Caco-2 (cell line): Measurements from ENCODE around the gene CARM1. TPM values are rescaled to one million over a fixed set of nuclear protein-coding genes. Genes with fewer than 3 reads are reported as not detected.

Experiments used
- BruUV-seq: library from RNA; stranded (reverse); fragments of 400-500 nt; replicated peaks from 2 replicates; lab custom pipeline; 2021; lab: Mats Ljungman, UMichigan
- CTCF ChIA-PET: fragments of 300-600 bp; sonication (Branson Sonifier 250); formaldehyde crosslinking; loops from one replicate; lab custom pipeline; 2022; ENCODE audit warnings: antibody characterized with exemption; lab: Charles Lee
- POLR2A ChIA-PET: fragments of 300-600 bp; sonication (Branson Sonifier 250); formaldehyde crosslinking; loops from one replicate; lab custom pipeline; 2022; ENCODE audit warnings: antibody characterized with exemption; lab: Charles Lee
- DNase-seq, 2 experiments: peaks; one replicate each; pipeline versions ENCODE4 v3.0.0 to v3.0.0-alpha.2; 2020 to 2022
- H3K27me3 ChIP-seq: replicated peaks from 2 replicates; pipeline ENCODE4 v1.6.0; 2011; ENCODE audit warnings: low read length; ENCODE audit not compliant: control insufficient read depth, insufficient read depth
- H3K36me3 ChIP-seq: 2 replicates; pipeline ENCODE4 v1.5.1; 2011; ENCODE audit warnings: low read length; ENCODE audit not compliant: control insufficient read depth, insufficient read depth
- H3K4me1 ChIP-seq: fragments of 250-450 bp; sonication (Bioruptor Pico); 2 replicates; pipeline ENCODE4 v1.5.1; 2020; ENCODE audit warnings: mild to moderate bottlenecking
- H3K4me3 ChIP-seq: 2 replicates; pipeline ENCODE4 v1.5.1; 2011; ENCODE audit warnings: low read depth, mild to moderate bottlenecking, control low read depth, low read length
- H3K9me3 ChIP-seq: fragments of 250-450 bp; sonication (Bioruptor Pico); 2 replicates; pipeline ENCODE4 v1.5.1; 2020; ENCODE audit warnings: mild to moderate bottlenecking, moderate library complexity
- H3K27ac Mint-ChIP-seq: one replicate; pipeline ENCODE4 v1.8.0; 2022; ENCODE audit warnings: mixed read lengths; ENCODE audit not compliant: unreplicated experiment
- H3K27me3 Mint-ChIP-seq: one replicate; pipeline ENCODE4 v1.8.0; 2022; ENCODE audit warnings: mixed read lengths; ENCODE audit not compliant: insufficient read depth, unreplicated experiment
- H3K36me3 Mint-ChIP-seq: one replicate; pipeline ENCODE4 v1.8.0; 2022; ENCODE audit warnings: mild to moderate bottlenecking, mixed read lengths; ENCODE audit not compliant: insufficient read depth, unreplicated experiment
- H3K4me1 Mint-ChIP-seq: one replicate; pipeline ENCODE4 v1.8.0; 2022; ENCODE audit warnings: low read depth, mixed read lengths; ENCODE audit not compliant: unreplicated experiment
- H3K4me3 Mint-ChIP-seq: one replicate; pipeline ENCODE4 v1.8.0; 2022; ENCODE audit warnings: mild to moderate bottlenecking, moderate library complexity, mixed read lengths; ENCODE audit not compliant: unreplicated experiment
- H3K9me3 Mint-ChIP-seq: one replicate; pipeline ENCODE4 v1.8.0; 2022; ENCODE audit warnings: mixed read lengths; ENCODE audit not compliant: unreplicated experiment
- intact Hi-C: fragments of 100-400 bp; cut with micrococcal nuclease; formaldehyde crosslinking; loops from one replicate; pipeline ENCODE4 v1.10.0; 2022; ENCODE audit not compliant: unreplicated experiment
- total RNA-seq: library from RNA; stranded (reverse); gene quantifications from 2 replicates; pipeline ENCODE4 v1.2.3, GENCODE V29; 2022
- TF ChIP-seq, protein P1 (sequence below), 2 experiments: fragments of 200-600 bp in 1 of 2; IDR thresholded peaks; 1 replicate in 1 of 2; 2 replicates in 1 of 2; pipeline versions ENCODE4 v1.5.1 to v1.8.0; 2011 to 2022; ENCODE audit warnings: antibody characterized with exemption in 1 of 2, control low read depth in 1 of 2, inconsistent platforms in 1 of 2, low read depth in 1 of 2, low read length in 1 of 2, mild to moderate bottlenecking in 1 of 2, moderate library complexity in 1 of 2; ENCODE audit not compliant: insufficient read depth in 1 of 2, severe bottlenecking in 1 of 2, unreplicated experiment in 1 of 2

CARM1 gene
- total RNA-seq, 1 experiment from 2014 or later: 97.9 TPM

DNA sequence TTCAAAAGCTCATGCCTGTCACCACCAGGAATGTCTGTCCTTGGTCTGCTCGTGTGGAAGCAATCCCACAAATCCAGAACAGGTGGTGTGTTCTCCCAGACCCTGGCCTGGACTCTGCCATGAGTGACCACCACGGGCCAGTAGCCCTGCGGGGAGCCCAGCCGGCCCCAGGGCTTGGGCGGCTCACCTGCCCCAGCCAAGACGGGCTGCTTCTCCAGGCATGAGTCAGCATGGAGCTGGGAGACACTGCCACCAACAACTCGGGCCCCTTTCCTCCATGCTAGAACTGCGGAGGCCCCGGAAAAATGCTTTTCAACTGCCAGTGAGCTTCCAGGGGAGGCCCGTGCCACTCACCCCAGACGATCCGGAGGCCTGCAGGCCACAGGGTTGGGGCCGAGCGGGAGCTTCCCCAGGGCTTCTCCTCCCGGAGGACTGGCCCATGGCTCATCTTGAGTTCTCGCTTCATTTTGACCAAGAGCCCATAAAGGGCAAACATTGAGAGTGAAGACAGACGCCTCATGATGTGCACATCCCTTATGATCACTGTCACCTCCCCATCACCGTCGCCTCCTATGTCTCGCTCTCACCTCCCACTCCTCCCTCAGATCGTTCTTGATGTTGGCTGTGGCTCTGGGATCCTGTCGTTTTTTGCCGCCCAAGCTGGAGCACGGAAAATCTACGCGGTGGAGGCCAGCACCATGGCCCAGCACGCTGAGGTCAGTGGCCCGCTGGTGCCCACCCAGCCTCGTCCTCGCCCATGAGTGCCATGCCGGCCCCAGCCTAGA is 40.4 kb downstream of the CARM1 start:
- TF ChIP-seq, protein P1, sequence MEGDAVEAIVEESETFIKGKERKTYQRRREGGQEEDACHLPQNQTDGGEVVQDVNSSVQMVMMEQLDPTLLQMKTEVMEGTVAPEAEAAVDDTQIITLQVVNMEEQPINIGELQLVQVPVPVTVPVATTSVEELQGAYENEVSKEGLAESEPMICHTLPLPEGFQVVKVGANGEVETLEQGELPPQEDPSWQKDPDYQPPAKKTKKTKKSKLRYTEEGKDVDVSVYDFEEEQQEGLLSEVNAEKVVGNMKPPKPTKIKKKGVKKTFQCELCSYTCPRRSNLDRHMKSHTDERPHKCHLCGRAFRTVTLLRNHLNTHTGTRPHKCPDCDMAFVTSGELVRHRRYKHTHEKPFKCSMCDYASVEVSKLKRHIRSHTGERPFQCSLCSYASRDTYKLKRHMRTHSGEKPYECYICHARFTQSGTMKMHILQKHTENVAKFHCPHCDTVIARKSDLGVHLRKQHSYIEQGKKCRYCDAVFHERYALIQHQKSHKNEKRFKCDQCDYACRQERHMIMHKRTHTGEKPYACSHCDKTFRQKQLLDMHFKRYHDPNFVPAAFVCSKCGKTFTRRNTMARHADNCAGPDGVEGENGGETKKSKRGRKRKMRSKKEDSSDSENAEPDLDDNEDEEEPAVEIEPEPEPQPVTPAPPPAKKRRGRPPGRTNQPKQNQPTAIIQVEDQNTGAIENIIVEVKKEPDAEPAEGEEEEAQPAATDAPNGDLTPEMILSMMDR (IDR thresholded peaks at IDR 0.05; ENCODE audit: insufficient read depth in 1 of 2, low read depth in 1 of 2, low read length in 1 of 2, severe bottlenecking in 1 of 2, unreplicated experiment in 1 of 2): no peak
- H3K27ac Mint-ChIP-seq: no peak overlapping the region
- H3K27me3 Mint-ChIP-seq: no peaks in the 10 kb centered on the region
- no peak overlapping the region for H3K4me3 Mint-ChIP-seq
- POLR2A ChIA-PET: no interaction called here
- Histone ChIP-seq H3K9me3 (no peaks in the 10 kb centered on the region), H3K36me3 (peaks cover 2% of the 10 kb centered on the region), H3K4me1 (no peaks in the 10 kb centered on the region), H3K27me3 (no peaks in the 10 kb centered on the region), H3K4me3 (no peak overlapping the region)
- H3K36me3 Mint-ChIP-seq: peaks cover 73% of the 10 kb centered on the region
- H3K9me3 Mint-ChIP-seq: no peaks in the 10 kb centered on the region
- no peak for DNase-seq
- CTCF ChIA-PET: interaction anchor here (0.6 kb wide), 1 partner anchor 463 kb away, joined by 4 read pairs; the partner anchor contains the start of gene SWSAP1
- intact Hi-C loops: no loop called here
- H3K4me1 Mint-ChIP-seq: no peaks in the 10 kb centered on the region
- no TSS peak for BruUV-seq

DNA sequence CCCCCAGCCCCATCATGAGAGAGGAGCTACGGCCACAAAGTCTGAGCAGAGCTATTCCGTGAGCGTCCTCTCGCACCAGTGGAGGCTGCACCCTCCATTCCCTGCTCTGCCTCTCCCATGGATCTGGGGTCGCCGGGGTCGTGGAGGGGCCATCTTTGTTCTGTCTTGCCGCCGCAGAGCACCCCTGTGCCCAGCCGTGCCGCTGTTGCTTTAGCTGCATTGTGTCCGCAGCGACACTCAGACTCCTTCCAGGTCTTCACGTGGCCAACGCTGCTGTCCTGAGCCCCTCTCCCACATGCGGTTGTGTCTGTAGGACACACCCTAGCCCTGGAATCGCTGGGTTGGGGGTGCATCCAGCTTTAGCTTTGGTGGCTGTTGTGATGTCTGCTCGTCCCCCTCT is 41.3 kb downstream of the CARM1 start:
- intact Hi-C loops: no loop called here
- ChIA-PET POLR2A (no interaction called here), CTCF (no interaction called here)
- H3K36me3 Mint-ChIP-seq: peaks cover 82% of the 10 kb centered on the region
- H3K9me3 Mint-ChIP-seq: no peaks in the 10 kb centered on the region
- BruUV-seq: no TSS peak
- H3K36me3 ChIP-seq: peaks cover 2% of the 10 kb centered on the region
- no peaks in the 10 kb centered on the region for H3K27me3 Mint-ChIP-seq
- H3K4me1 ChIP-seq: no peaks in the 10 kb centered on the region
- no peaks in the 10 kb centered on the region for H3K27me3 ChIP-seq
- H3K4me1 Mint-ChIP-seq: no peaks in the 10 kb centered on the region
- TF ChIP-seq, protein P1 (IDR thresholded peaks at IDR 0.05; ENCODE audit: insufficient read depth in 1 of 2, low read depth in 1 of 2, low read length in 1 of 2, severe bottlenecking in 1 of 2, unreplicated experiment in 1 of 2): no peak
- H3K9me3 ChIP-seq: no peaks in the 10 kb centered on the region
- no peak overlapping the region for H3K4me3 ChIP-seq
- H3K27ac Mint-ChIP-seq: no peak overlapping the region
- DNase-seq: no peak
- no peak overlapping the region for H3K4me3 Mint-ChIP-seq

DNA sequence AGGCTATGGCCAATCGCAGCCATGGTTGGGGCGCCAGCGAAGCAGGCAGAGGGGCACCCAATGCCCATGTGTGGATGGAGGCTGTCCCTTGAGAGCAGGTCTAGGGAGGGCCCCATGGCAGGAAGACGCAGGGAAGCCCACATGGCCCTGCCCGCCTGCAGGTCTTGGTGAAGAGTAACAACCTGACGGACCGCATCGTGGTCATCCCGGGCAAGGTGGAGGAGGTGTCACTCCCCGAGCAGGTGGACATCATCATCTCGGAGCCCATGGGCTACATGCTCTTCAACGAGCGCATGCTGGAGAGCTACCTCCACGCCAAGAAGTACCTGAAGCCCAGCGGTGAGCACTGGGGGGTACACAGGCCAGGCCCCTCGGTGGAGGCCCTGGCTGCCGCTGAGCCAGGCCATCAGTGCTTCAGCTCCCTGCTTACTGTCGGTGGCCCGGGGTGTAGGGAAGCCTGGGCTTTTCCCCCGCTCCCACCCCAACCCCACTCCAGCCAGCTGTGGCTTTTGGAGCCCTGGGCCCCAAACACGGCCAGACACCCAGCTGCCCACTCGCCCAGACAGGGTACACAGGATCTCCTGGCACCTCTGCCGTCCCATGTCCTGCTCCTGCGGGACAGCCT is 42.5 kb downstream of the CARM1 start:
- DNase-seq: no peak
- Mint-ChIP-seq H3K27ac (no peak overlapping the region), H3K27me3 (no peaks in the 10 kb centered on the region), H3K4me3 (no peak overlapping the region), H3K4me1 (no peaks in the 10 kb centered on the region), H3K36me3 (peaks cover 84% of the 10 kb centered on the region), H3K9me3 (no peaks in the 10 kb centered on the region)
- H3K4me3 ChIP-seq: no peak overlapping the region
- ChIA-PET POLR2A (no interaction called here), CTCF (no interaction called here)
- H3K4me1 ChIP-seq: no peaks in the 10 kb centered on the region
- no peaks in the 10 kb centered on the region for H3K9me3 ChIP-seq
- intact Hi-C loops: no loop called here
- no peaks in the 10 kb centered on the region for H3K27me3 ChIP-seq
- H3K36me3 ChIP-seq: peaks cover 2% of the 10 kb centered on the region
- BruUV-seq: no TSS peak
- TF ChIP-seq, protein P1 (IDR thresholded peaks at IDR 0.05; ENCODE audit: insufficient read depth in 1 of 2, low read depth in 1 of 2, low read length in 1 of 2, severe bottlenecking in 1 of 2, unreplicated experiment in 1 of 2): no peak
